SW480 (cell line): Measurements from ENCODE around the gene NKAIN2.
A peak's percentile ranks its signal among the peaks of the same experiment; 100 is the strongest.
"Not testable (repeated sequence)": the region's sequence is repeated elsewhere in the genome, so short reads cannot be mapped to it uniquely, and the experiment has no call there.

Experiments
- DNase-seq: peaks from one replicate; pipeline ENCODE4 v3.0.0-alpha.2; 2016; ENCODE audit warnings: low spot score

NKAIN2 gene

GRCh38 chr6:124694139-124694705 is 890.6 kb downstream of the NKAIN2 start:
- no peak for DNase-seq

- DNase-seq: no peak
These were observed 895.4 kb downstream of the NKAIN2 start for GRCh38 chr6:124699038-124699437.

GRCh38 chr6:124703541-124703940 is 899.9 kb downstream of the NKAIN2 start:
- no peak for DNase-seq

GRCh38 chr6:124712532-124712931 is 908.9 kb downstream of the NKAIN2 start:
- DNase-seq: not testable (repeated sequence)

GRCh38 chr6:124714728-124715127 is 911.1 kb downstream of the NKAIN2 start:
- no peak for DNase-seq

GRCh38 chr6:124719913-124720312 is 916.2 kb downstream of the NKAIN2 start:
- DNase-seq: no peak

GRCh38 chr6:124721331-124721730 is 917.7 kb downstream of the NKAIN2 start:
- DNase-seq: no peak

- no peak for DNase-seq
These were observed 918.6 kb downstream of the NKAIN2 start for GRCh38 chr6:124722141-124722878.

GRCh38 chr6:124723671-124724070 is 920.0 kb downstream of the NKAIN2 start:
- DNase-seq: no peak

- not testable (repeated sequence) for DNase-seq
These were observed 934.1 kb downstream of the NKAIN2 start for GRCh38 chr6:124737804-124738203.

GRCh38 chr6:124738482-124738881 is 934.8 kb downstream of the NKAIN2 start:
- no peak for DNase-seq

GRCh38 chr6:124741341-124741740 is 937.7 kb downstream of the NKAIN2 start:
- no peak for DNase-seq

- DNase-seq: peak; percentile 30
These were observed 939.3 kb downstream of the NKAIN2 start for GRCh38 chr6:124742971-124743370.

GRCh38 chr6:124743420-124743819 is 939.8 kb downstream of the NKAIN2 start:
- DNase-seq: no peak

- DNase-seq: no peak
These were observed 943.7 kb downstream of the NKAIN2 start for GRCh38 chr6:124747349-124747748.

- no peak for DNase-seq
These were observed 945.1 kb downstream of the NKAIN2 start for GRCh38 chr6:124748778-124749177.

GRCh38 chr6:124753001-124753400 is 949.3 kb downstream of the NKAIN2 start:
- no peak for DNase-seq

- DNase-seq: no peak
These were observed 950.0 kb downstream of the NKAIN2 start for GRCh38 chr6:124753562-124754105.

GRCh38 chr6:124755321-124755720 is 951.7 kb downstream of the NKAIN2 start:
- DNase-seq: no peak

- no peak for DNase-seq
These were observed 953.9 kb downstream of the NKAIN2 start for GRCh38 chr6:124757560-124757959.

- no peak for DNase-seq
These were observed 955.0 kb downstream of the NKAIN2 start for GRCh38 chr6:124758663-124759062.

- DNase-seq: no peak
These were observed 961.6 kb downstream of the NKAIN2 start for GRCh38 chr6:124765280-124765679.

GRCh38 chr6:124768224-124768623 is 964.6 kb downstream of the NKAIN2 start:
- DNase-seq: no peak
